GM18867 (cell line): Measurements from ENCODE around the gene ADD1.

Experiments
- ATAC-seq: cut with Tn5 transposase; IDR thresholded peaks from one replicate; pipeline ENCODE4 v1.9.1; 2021; ENCODE audit warnings: mild to moderate bottlenecking, moderate library complexity; ENCODE audit not compliant: unreplicated experiment

ADD1 gene

GRCh38 chr4:2822461-2823300 is 21.0 kb upstream of the ADD1 start:
- ATAC-seq: no peak

- no peak for ATAC-seq
Observed at GRCh38 chr4:2823301-2823670, 20.4 kb upstream of the ADD1 start.

GRCh38 chr4:2823671-2824328 is 19.8 kb upstream of the ADD1 start:
- ATAC-seq: no peak

- ATAC-seq: no peak
Observed at GRCh38 chr4:2824329-2824835, 19.3 kb upstream of the ADD1 start.

GRCh38 chr4:2824836-2825381 is 18.7 kb upstream of the ADD1 start:
- no peak for ATAC-seq

- ATAC-seq: no peak
Observed at GRCh38 chr4:2825740-2826139, 17.9 kb upstream of the ADD1 start.

GRCh38 chr4:2827071-2827873 is 16.4 kb upstream of the ADD1 start:
- ATAC-seq: no peak

- no peak for ATAC-seq
Observed at GRCh38 chr4:2827874-2828751, 15.5 kb upstream of the ADD1 start.

GRCh38 chr4:2828758-2829181 is 14.9 kb upstream of the ADD1 start:
- ATAC-seq: no peak

- ATAC-seq: no peak
Observed at GRCh38 chr4:2829321-2829932, 14.2 kb upstream of the ADD1 start.

- ATAC-seq: no peak
Observed at GRCh38 chr4:2829933-2830451, 13.7 kb upstream of the ADD1 start.

- ATAC-seq: no peak
Observed at GRCh38 chr4:2830632-2831610, 12.7 kb upstream of the ADD1 start.

- ATAC-seq: no peak
Observed at GRCh38 chr4:2831611-2832308, 11.9 kb upstream of the ADD1 start.

- peak; percentile 76 for ATAC-seq
Observed at GRCh38 chr4:2832309-2832980, 11.2 kb upstream of the ADD1 start.

GRCh38 chr4:2832981-2833670 is 10.5 kb upstream of the ADD1 start:
- peak; percentile 14 for ATAC-seq

GRCh38 chr4:2833671-2834000 is 10.0 kb upstream of the ADD1 start:
- ATAC-seq: no peak
